ENCODE data around the gene PPP1R14C.

PPP1R14C gene

GRCh38 chr6:150208611-150209352 lies 65.9 kb downstream of the PPP1R14C start:
- no peak for DNase-seq (ENCODE audit: low read depth)
- no peak for TF ChIP-seq CTCF (IDR thresholded peaks at IDR 0.05; ENCODE audit: control insufficient read depth, insufficient read depth, low read depth, low read length, missing control alignments)
- no peak overlapping the region for H3K4me3 ChIP-seq (ENCODE audit: control insufficient read depth, low read depth, low read length)

- H3K4me3 ChIP-seq (ENCODE audit: control insufficient read depth, low read depth, low read length), result no peak overlapping the region
- no peak for TF ChIP-seq CTCF (IDR thresholded peaks at IDR 0.05; ENCODE audit: control insufficient read depth, insufficient read depth, low read depth, low read length, missing control alignments)
- no peak for DNase-seq (ENCODE audit: low read depth)
These were observed 66.6 kb downstream of the PPP1R14C start for GRCh38 chr6:150209415-150209814.

GRCh38 chr6:150211700-150212511 lies 69.1 kb downstream of the PPP1R14C start:
- no peak for DNase-seq (ENCODE audit: low read depth)
- no peak for TF ChIP-seq CTCF (IDR thresholded peaks at IDR 0.05; ENCODE audit: control insufficient read depth, insufficient read depth, low read depth, low read length, missing control alignments)
- H3K4me3 ChIP-seq (ENCODE audit: control insufficient read depth, low read depth, low read length), result no peak overlapping the region

GRCh38 chr6:150212778-150213177 lies 69.9 kb downstream of the PPP1R14C start:
- no peak for DNase-seq (ENCODE audit: low read depth)
- no peak overlapping the region for H3K4me3 ChIP-seq (ENCODE audit: control insufficient read depth, low read depth, low read length)
- TF ChIP-seq CTCF (IDR thresholded peaks at IDR 0.05; ENCODE audit: control insufficient read depth, insufficient read depth, low read depth, low read length, missing control alignments), result no peak

- TF ChIP-seq CTCF (IDR thresholded peaks at IDR 0.05; ENCODE audit: control insufficient read depth, insufficient read depth, low read depth, low read length, missing control alignments), result no peak
- no peak overlapping the region for H3K4me3 ChIP-seq (ENCODE audit: control insufficient read depth, low read depth, low read length)
- no peak for DNase-seq (ENCODE audit: low read depth)
These were observed 70.5 kb downstream of the PPP1R14C start for GRCh38 chr6:150213301-150213700.

- no peak for TF ChIP-seq CTCF (IDR thresholded peaks at IDR 0.05; ENCODE audit: control insufficient read depth, insufficient read depth, low read depth, low read length, missing control alignments)
- no peak for DNase-seq (ENCODE audit: low read depth)
- no peak overlapping the region for H3K4me3 ChIP-seq (ENCODE audit: control insufficient read depth, low read depth, low read length)
These were observed 71.5 kb downstream of the PPP1R14C start for GRCh38 chr6:150214310-150214709.
